Tibial artery (tissue), 4 donors: ENCODE data around the gene ATP5PO.
"Not testable (repeated sequence)": the region's sequence is repeated elsewhere in the genome, so short reads cannot be mapped to it uniquely, and the experiment has no call there.

Experiments
- DNase-seq, 2 donors: peaks; one replicate each; pipeline ENCODE4 v3.0.0-alpha.2; 2019
- H3K27ac ChIP-seq, 2 donors: fragments of 200-600 bp; sonication (generic) in 1 of 2; 1 replicate in 1 of 2; 2 replicates in 1 of 2; pipeline ENCODE4 v1.5.1; 2018 to 2019; ENCODE audit warnings: mild to moderate bottlenecking in 1 of 2
- H3K27me3 ChIP-seq, 2 donors: fragments of 200-600 bp; sonication (generic) in 1 of 2; one replicate each; pipeline versions ENCODE4 v1.5.1 to v1.6.0; 2016 to 2019
- H3K36me3 ChIP-seq, 3 donors: fragments of 200-600 bp; sonication (generic) in 2 of 3; one replicate each; pipeline ENCODE4 v1.5.1; 2016 to 2019; ENCODE audit warnings: mild to moderate bottlenecking in 2 of 3
- H3K4me1 ChIP-seq, 4 donors: fragments of 200-600 bp; sonication (generic) in 2 of 4; 1 replicate in 3 of 4; 2 replicates in 1 of 4; pipeline ENCODE4 v1.5.1; 2016 to 2019
- H3K4me3 ChIP-seq, 2 donors: fragments of 200-600 bp; sonication (generic) in 1 of 2; 1 replicate in 1 of 2; 2 replicates in 1 of 2; pipeline ENCODE4 v1.5.1; 2018 to 2019; ENCODE audit warnings: mild to moderate bottlenecking in 2 of 2
- H3K9me3 ChIP-seq, 3 donors: fragments of 200-600 bp; sonication (generic) in 1 of 3; one replicate each; pipeline ENCODE4 v1.5.1; 2016 to 2019
- CTCF ChIP-seq, 2 experiments: fragments of 200-600 bp in 1 of 2; fragments of 450-650 bp in 1 of 2; IDR thresholded peaks; one replicate each; pipeline ENCODE4 v1.5.1; 2017 to 2019; ENCODE audit warnings: antibody characterized with exemption in 2 of 2, mild to moderate bottlenecking in 1 of 2, moderate library complexity in 1 of 2
- intact Hi-C: fragments of 100-400 bp; cut with DNase I; formaldehyde crosslinking; loops from one replicate; pipeline ENCODE4 v1.15.0; 2023; ENCODE audit warnings: low total_unique reads

The ATP5PO gene

GRCh38 chr21:33874161-33874560 is 41.4 kb downstream of the ATP5PO start:
- TF ChIP-seq CTCF (IDR thresholded peaks at IDR 0.05), result no peak
- no peaks in the 10 kb centered on the region for H3K9me3 ChIP-seq
- H3K4me3 ChIP-seq, result no peak overlapping the region
- H3K27me3 ChIP-seq, result no peaks in the 10 kb centered on the region
- intact Hi-C loops, result no loop called here
- H3K36me3 ChIP-seq, result no peaks in the 10 kb centered on the region
- no peak overlapping the region for H3K27ac ChIP-seq
- DNase-seq, result no peak
- no peaks in the 10 kb centered on the region for H3K4me1 ChIP-seq

- DNase-seq, result no peak
- TF ChIP-seq CTCF (IDR thresholded peaks at IDR 0.05), result no peak
- H3K4me1 ChIP-seq, result no peaks in the 10 kb centered on the region
- H3K27me3 ChIP-seq, result no peaks in the 10 kb centered on the region
- no peaks in the 10 kb centered on the region for H3K36me3 ChIP-seq
- H3K27ac ChIP-seq, result no peak overlapping the region
- intact Hi-C loops, result no loop called here
- no peak overlapping the region for H3K4me3 ChIP-seq
- no peaks in the 10 kb centered on the region for H3K9me3 ChIP-seq
These were observed 42.6 kb downstream of the ATP5PO start for GRCh38 chr21:33872881-33873515.

GRCh38 chr21:33871171-33871570 is 44.4 kb downstream of the ATP5PO start:
- Histone ChIP-seq H3K27ac (no peak overlapping the region), H3K27me3 (no peaks in the 10 kb centered on the region), H3K9me3 (no peaks in the 10 kb centered on the region), H3K36me3 (no peaks in the 10 kb centered on the region), H3K4me3 (no peak overlapping the region), H3K4me1 (no peaks in the 10 kb centered on the region)
- no peak for DNase-seq
- intact Hi-C loops, result no loop called here
- no peak for TF ChIP-seq CTCF (IDR thresholded peaks at IDR 0.05)

GRCh38 chr21:33870768-33871167 is 44.8 kb downstream of the ATP5PO start:
- Histone ChIP-seq H3K9me3 (no peaks in the 10 kb centered on the region), H3K4me3 (no peak overlapping the region), H3K27me3 (no peaks in the 10 kb centered on the region), H3K4me1 (no peaks in the 10 kb centered on the region), H3K27ac (no peak overlapping the region), H3K36me3 (no peaks in the 10 kb centered on the region)
- TF ChIP-seq CTCF (IDR thresholded peaks at IDR 0.05), result no peak
- intact Hi-C loops, result no loop called here
- DNase-seq, result no peak

- intact Hi-C loops, result no loop called here
- Histone ChIP-seq H3K27me3 (no peaks in the 10 kb centered on the region), H3K4me3 (no peak overlapping the region), H3K4me1 (no peaks in the 10 kb centered on the region), H3K9me3 (no peaks in the 10 kb centered on the region), H3K27ac (no peak overlapping the region), H3K36me3 (no peaks in the 10 kb centered on the region)
- no peak for TF ChIP-seq CTCF (IDR thresholded peaks at IDR 0.05)
- DNase-seq, result no peak
These were observed 45.7 kb downstream of the ATP5PO start for GRCh38 chr21:33869873-33870272.

- H3K4me3 ChIP-seq, H3K4me1 ChIP-seq, DNase-seq, H3K36me3 ChIP-seq, H3K27me3 ChIP-seq, H3K27ac ChIP-seq, intact Hi-C loops, H3K9me3 ChIP-seq: not testable (repeated sequence)
These were observed 47.7 kb downstream of the ATP5PO start for GRCh38 chr21:33867868-33868267.
